Neural progenitor cell (in vitro differentiated cells): ENCODE data around the gene ACP5.

Experiments used
- CTCF ChIP-seq: fragments of 200-600 bp; sonication (generic); IDR thresholded peaks from 2 replicates; pipeline ENCODE4 v1.5.1; 2017; ENCODE audit warnings: antibody characterized with exemption, mild to moderate bottlenecking
- EZH2phosphoT487 ChIP-seq: fragments of 200-600 bp; sonication (generic); IDR thresholded peaks from 2 replicates; pipeline ENCODE4 v1.6.1; 2017; ENCODE audit warnings: antibody characterized with exemption

GRCh38 chr19:11560404-11561051 is 16.9 kb downstream of the ACP5 start:
- TF ChIP-seq CTCF (peak; percentile 86), EZH2phosphoT487 (no peak)
